ENCODE results near the gene SYT12. TPM values are rescaled to one million over a fixed set of nuclear protein-coding genes. Genes with fewer than 3 reads are reported as not detected.
A peak's percentile ranks its signal among the peaks of the same experiment; 100 is the strongest.

The SYT12 gene
- total and polyA plus RNA-seq, 2 of the 13 experiments (the other 11 are each of a cell fraction or from before 2014, with no cell fraction given), result 0.01 to 0.02 TPM

GRCh38 chr11:67056267-67057204 is 33.6 kb downstream of the SYT12 start, which contains the start of gene RHOD (continued):
- 0 out of 2 replicates have a peak, but pooled peaks have one; percentile 61 for TF ChIP-seq ZBTB10 (CRISPR knock-in tag; IDR thresholded peaks at IDR 0.05; ENCODE audit: borderline replicate concordance)
- TF ChIP-seq ZNF710 (CRISPR knock-in tag; IDR thresholded peaks at IDR 0.05; ENCODE audit: borderline replicate concordance), result no peak
- TF ChIP-seq ZFX (CRISPR knock-in tag; IDR thresholded peaks at IDR 0.05; ENCODE audit: low read depth), result peak; percentile 90
- TF ChIP-seq ZFP91 (CRISPR knock-in tag; IDR thresholded peaks at IDR 0.05; ENCODE audit: borderline replicate concordance), result 0 out of 2 replicates have a peak, but pooled peaks have one; percentile 13
- TF ChIP-seq ZNF776 (CRISPR knock-in tag; IDR thresholded peaks at IDR 0.05), result peak; percentile 44; the same call in 1 of the 2 replicates
- TF ChIP-seq YEATS4 (CRISPR knock-in tag; IDR thresholded peaks at IDR 0.05; ENCODE audit: borderline replicate concordance), result peak; percentile 56; the same call in 1 of the 2 replicates
- TF ChIP-seq MLX (CRISPR knock-in tag; IDR thresholded peaks at IDR 0.05), result no peak
- no peak for TF ChIP-seq KIAA2018 (CRISPR knock-in tag; IDR thresholded peaks at IDR 0.05; ENCODE audit: borderline replicate concordance)
- 0 out of 2 replicates have a peak, but pooled peaks have one; percentile 44 for TF ChIP-seq CENPT (CRISPR knock-in tag; IDR thresholded peaks at IDR 0.05; ENCODE audit: low read depth)
- peak; percentile 66 for TF ChIP-seq TEAD3 (CRISPR knock-in tag; optimal IDR thresholded peaks at IDR 0.05; ENCODE audit: borderline replicate concordance)

Data from HepG2 (cell line).